ENCODE results near the gene UBE2J1.

- TF ChIP-seq CTCF (optimal IDR thresholded peaks at IDR 0.05 in 1 of 3, IDR thresholded peaks at IDR 0.05 in 1 of 3, conservative IDR thresholded peaks at IDR 0.05 in 1 of 3; ENCODE audit: extremely low read depth in 1 of 3, insufficient read depth in 2 of 3, low read length in 3 of 3) (no peak), EZH2 (IDR thresholded peaks at IDR 0.05; ENCODE audit: low read length) (no peak)
These were observed 26.1 kb upstream of the UBE2J1 start for GRCh38 chr6:89378628-89379027.
